Retinal pigment epithelial cell (primary cell): ENCODE data around the gene NFE2L2.
"Not testable (repeated sequence)": the region's sequence is repeated elsewhere in the genome, so short reads cannot be mapped to it uniquely, and the experiment has no call there.

Experiments
- DNase-seq: peaks from one replicate; pipeline ENCODE4 v3.0.0-alpha.2; 2010; ENCODE audit warnings: low read depth
- H3K4me3 ChIP-seq: 2 replicates; pipeline ENCODE4 v1.5.1; 2011; ENCODE audit warnings: mild to moderate bottlenecking, low read length, control low read depth, moderate library complexity
- TF ChIP-seq, protein P1 (sequence below): conservative IDR thresholded peaks from 2 replicates; pipeline ENCODE4 v1.5.1; 2011; ENCODE audit warnings: low read depth, low read length, control low read depth, inconsistent platforms

Gene NFE2L2

DNA sequence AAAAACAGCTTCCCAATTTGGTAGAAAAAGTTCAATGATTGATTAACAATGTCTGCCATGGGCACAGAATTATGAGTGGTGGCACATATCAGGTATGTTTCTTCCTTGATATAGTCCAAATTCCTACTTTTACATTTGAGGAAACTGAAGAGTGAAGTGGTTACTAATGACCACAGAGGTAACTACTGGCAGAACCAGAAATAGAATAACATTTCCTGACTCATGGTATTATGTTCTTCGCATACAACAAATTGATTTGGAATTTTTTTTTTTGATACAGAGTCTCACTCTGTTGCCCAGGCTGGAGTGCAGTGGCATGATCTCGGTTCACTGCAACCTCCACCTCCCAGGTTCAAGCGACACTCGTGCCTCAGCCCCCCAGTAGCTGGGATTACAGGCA lies 6.0 kb upstream of the NFE2L2 start:
- no peak overlapping the region for H3K4me3 ChIP-seq
- no peak for DNase-seq
- TF ChIP-seq, protein P1, sequence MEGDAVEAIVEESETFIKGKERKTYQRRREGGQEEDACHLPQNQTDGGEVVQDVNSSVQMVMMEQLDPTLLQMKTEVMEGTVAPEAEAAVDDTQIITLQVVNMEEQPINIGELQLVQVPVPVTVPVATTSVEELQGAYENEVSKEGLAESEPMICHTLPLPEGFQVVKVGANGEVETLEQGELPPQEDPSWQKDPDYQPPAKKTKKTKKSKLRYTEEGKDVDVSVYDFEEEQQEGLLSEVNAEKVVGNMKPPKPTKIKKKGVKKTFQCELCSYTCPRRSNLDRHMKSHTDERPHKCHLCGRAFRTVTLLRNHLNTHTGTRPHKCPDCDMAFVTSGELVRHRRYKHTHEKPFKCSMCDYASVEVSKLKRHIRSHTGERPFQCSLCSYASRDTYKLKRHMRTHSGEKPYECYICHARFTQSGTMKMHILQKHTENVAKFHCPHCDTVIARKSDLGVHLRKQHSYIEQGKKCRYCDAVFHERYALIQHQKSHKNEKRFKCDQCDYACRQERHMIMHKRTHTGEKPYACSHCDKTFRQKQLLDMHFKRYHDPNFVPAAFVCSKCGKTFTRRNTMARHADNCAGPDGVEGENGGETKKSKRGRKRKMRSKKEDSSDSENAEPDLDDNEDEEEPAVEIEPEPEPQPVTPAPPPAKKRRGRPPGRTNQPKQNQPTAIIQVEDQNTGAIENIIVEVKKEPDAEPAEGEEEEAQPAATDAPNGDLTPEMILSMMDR: no peak

- no peak for DNase-seq
- TF ChIP-seq, protein P1: no peak
- no peak overlapping the region for H3K4me3 ChIP-seq
Observed at GRCh38 chr2:177268901-177269300, 4.4 kb upstream of the NFE2L2 start.

GRCh38 chr2:177268187-177268871 lies 3.8 kb upstream of the NFE2L2 start:
- H3K4me3 ChIP-seq: no peak overlapping the region
- no peak for DNase-seq
- TF ChIP-seq, protein P1: no peak

- DNase-seq, H3K4me3 ChIP-seq: not testable (repeated sequence)
Observed at GRCh38 chr2:177266955-177267354, 2.4 kb upstream of the NFE2L2 start.

GRCh38 chr2:177265824-177266817 lies 1.6 kb upstream of the NFE2L2 start:
- no peak for DNase-seq
- TF ChIP-seq, protein P1: no peak
- H3K4me3 ChIP-seq: peak overlapping the region; percentile 75

DNA sequence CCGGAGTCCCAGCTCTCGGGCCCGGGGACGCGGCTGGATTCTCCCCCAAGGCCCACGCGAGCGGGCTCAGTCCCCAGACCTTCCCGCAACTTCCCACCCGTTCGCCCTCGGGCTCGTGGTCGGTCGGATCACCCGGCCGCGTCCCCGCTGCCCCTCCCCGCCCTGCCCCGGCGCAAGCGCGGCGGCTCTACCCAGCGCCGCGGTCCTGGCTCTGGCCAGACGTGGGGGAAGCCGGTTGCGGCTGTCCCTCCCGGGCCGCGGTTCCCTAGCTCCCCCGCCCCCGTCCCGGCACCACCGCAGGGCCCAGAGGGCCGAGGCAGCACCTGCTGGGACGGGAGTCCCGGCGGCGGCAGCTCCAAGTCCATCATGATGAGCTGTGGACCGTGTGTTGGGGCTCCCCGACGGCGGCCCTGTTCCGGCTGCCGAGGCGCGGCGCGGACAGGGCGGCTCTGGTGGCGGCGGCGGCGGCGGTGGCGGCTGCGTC lies 276 bp downstream of the NFE2L2 start:
- DNase-seq: no peak
- TF ChIP-seq, protein P1: no peak

DNA sequence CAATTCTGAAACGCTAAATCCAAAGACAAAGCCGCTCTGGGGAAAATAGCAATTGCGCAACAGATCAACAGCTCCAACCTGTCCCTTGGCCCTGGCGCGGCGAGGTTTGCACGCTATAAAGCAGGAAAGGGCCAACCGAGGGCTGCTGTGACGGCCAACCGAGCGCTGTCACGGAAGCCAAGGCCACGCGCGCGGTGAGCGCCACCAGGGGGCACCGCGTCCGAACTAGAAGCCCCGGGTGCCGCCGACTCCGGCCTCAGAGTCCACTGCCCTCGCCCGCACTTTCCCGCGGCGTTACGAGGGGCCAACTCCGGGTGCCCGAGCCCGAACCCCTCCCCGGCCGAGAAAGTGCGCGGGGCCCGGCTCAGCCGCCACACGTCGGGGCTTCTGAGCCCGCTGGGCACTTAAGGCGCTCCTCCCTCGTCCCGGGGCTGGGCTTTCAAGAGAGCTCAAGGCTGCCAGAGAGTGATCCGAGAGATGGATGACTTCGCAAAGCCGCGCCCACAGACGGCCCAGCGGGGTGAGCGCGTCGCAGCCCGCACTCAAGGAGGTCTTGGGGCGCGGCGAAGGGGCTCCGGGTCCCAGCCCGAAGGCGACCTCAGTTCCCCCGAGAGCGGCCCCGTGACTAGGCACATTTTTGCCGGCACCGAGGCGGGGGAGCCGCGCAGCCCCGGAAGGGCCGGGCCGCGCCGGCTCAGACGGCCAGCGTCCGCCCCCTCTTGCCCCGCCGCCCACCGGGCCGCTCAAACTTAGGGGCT lies 897 bp downstream of the NFE2L2 start:
- TF ChIP-seq, protein P1: peak; percentile 85
- DNase-seq: peak; percentile 95
- peak overlapping the region; percentile 75 for H3K4me3 ChIP-seq

More for the DNA sequence above, 276 bp downstream of the NFE2L2 start:
- H3K4me3 ChIP-seq: peak overlapping the region; percentile 75
